ENCODE measurements around the gene TRNT1.
A peak's percentile ranks its signal among the peaks of the same experiment; 100 is the strongest.

- TF ChIP-seq CTCF (IDR thresholded peaks at IDR 0.05) (peak; percentile 78 to 99 (median 98)), POLR2A (IDR thresholded peaks at IDR 0.05) (peak; percentile 36 to 86)
Measured at GRCh38 chr3:3179407-3180094, 52.8 kb downstream of the TRNT1 start, which contains the start of gene CRBN.
